Measurements from ENCODE around the gene KDM2A. TPM values are rescaled to one million over a fixed set of nuclear protein-coding genes. Genes with fewer than 3 reads are reported as not detected.

Gene KDM2A
- total RNA-seq, 4 donors from 2014 or later: 33.4 to 84.7 (median 64.8) TPM

GRCh38 chr11:67277231-67277961 lies 158.3 kb downstream of the KDM2A start:
- 0 to 12% methylated on average over 5 to 14 of the region's 24 CpGs for WGBS, 2 donors

DNA sequence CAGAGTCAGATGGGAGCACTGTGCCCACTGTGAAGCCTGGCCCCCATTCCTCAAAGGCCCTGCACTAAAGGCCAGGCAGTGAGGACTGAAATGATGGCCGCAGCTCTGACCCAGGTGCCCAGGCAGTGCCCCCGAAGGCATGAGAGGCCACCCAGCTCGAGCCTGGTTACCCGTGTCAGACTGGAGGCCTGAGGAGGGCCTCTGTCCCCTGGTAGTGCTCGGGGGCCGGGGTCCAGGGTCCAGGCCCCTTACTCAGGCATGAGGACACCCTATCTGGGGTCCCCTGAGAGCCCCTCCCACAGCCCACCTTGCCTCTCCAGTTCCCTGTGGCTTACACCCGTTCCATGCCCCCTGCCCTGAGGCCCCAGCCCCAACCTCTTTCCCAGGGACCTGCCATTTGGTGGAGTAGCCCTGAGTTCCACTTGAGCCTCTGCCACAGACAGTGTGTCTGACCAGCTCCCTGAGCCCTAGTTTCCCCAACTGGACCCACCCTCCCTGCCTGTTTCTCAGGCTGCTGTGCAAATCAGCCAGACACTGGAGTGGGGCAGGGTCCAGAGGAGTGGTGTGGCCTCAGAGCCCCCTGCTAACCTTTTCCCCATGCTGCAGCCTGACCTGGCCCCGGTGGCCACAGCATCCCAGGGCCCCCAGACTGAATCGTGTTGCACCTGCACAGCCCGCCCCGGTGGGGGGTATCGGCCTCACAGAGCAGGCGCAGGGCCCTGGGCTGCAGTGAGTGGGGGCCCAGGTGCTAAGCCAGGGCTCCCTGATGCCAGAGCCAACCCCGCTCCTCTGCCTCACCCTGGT lies 159.3 kb downstream of the KDM2A start:
- 50 to 58% methylated on average over 1 to 8 of the region's 14 CpGs for WGBS, 2 donors
- peaks cover 38 to 76% (median 42%) of the 10 kb centered on the region in 3 donors for H3K36me3 ChIP-seq
- intact Hi-C loops (cut with DNase I): no loop called here
- no peak for TF ChIP-seq POLR2A (IDR thresholded peaks at IDR 0.05)
- no peak for TF ChIP-seq CTCF (IDR thresholded peaks at IDR 0.05)
- peaks cover 57 to 85% (median 62%) of the 10 kb centered on the region in 3 donors for H3K4me1 ChIP-seq
- H3K27me3 ChIP-seq: no peaks in the 10 kb centered on the region
- peak overlapping the region in 2 of 4 donors; percentile 33 to 61 for H3K4me3 ChIP-seq
- no peak for DNase-seq
- peak overlapping the region; percentile 88 to 98 (median 97) for H3K27ac ChIP-seq
- no peaks in the 10 kb centered on the region for H3K9me3 ChIP-seq

More at GRCh38 chr11:67277231-67277961, 158.3 kb downstream of the KDM2A start:
- H3K27me3 ChIP-seq: no peaks in the 10 kb centered on the region
- peak overlapping the region in 3 of 4 donors; percentile 24 to 61 (median 33) for H3K4me3 ChIP-seq
- peaks cover 33 to 71% (median 37%) of the 10 kb centered on the region in 3 donors for H3K36me3 ChIP-seq
- intact Hi-C loops (cut with DNase I): no loop called here
- H3K9me3 ChIP-seq: no peaks in the 10 kb centered on the region
- H3K4me1 ChIP-seq: peaks cover 67 to 85% (median 71%) of the 10 kb centered on the region in 3 donors
- peak; percentile 85 for DNase-seq
- peak overlapping the region; percentile 88 to 98 (median 97) for H3K27ac ChIP-seq
- TF ChIP-seq POLR2A (IDR thresholded peaks at IDR 0.05): peak in 2 of 4 donors; percentile 18 to 39
- no peak for TF ChIP-seq CTCF (IDR thresholded peaks at IDR 0.05)

DNA sequence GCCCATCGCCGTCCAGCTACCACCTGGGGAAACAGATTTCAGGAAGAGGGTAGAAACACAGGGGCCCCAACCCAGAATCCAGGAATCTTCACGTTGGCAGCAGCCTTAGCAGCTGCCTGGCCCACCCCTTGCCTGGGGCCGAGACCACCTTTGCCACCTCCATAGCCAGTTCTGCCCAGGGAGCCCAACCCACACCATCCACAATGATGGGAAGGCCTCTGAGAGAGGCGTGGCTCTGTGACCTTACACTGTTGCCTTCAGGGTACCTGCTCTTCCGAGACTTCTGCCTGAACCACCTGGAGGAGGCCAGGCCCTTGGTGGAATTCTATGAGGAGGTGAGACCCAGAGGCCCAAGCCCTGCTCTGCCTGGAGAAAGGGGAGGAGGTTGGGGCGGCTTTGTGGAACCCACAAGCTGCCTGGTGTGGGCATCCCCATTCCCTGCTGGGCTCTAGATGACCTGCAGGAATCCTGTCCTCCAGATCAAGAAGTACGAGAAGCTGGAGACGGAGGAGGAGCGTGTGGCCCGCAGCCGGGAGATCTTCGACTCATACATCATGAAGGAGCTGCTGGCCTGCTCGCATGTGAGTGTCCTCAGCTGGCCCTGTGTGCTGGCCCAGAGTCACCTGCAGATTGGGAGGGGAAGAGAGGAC lies 160.0 kb downstream of the KDM2A start:
- H3K27me3 ChIP-seq: no peaks in the 10 kb centered on the region
- peaks cover 43 to 82% (median 49%) of the 10 kb centered on the region in 3 donors for H3K36me3 ChIP-seq
- no peak overlapping the region for H3K4me3 ChIP-seq
- 74 to 86% methylated on average over 3 to 8 of the region's 14 CpGs for WGBS, 2 donors
- H3K9me3 ChIP-seq: no peaks in the 10 kb centered on the region
- no peak for TF ChIP-seq POLR2A (IDR thresholded peaks at IDR 0.05)
- TF ChIP-seq CTCF (IDR thresholded peaks at IDR 0.05): no peak
- peak overlapping the region; percentile 88 to 98 (median 97) for H3K27ac ChIP-seq
- peaks cover 50 to 85% (median 55%) of the 10 kb centered on the region in 3 donors for H3K4me1 ChIP-seq
- intact Hi-C loops (cut with DNase I): no loop called here
- DNase-seq: no peak

- DNase-seq: no peak
- H3K27ac ChIP-seq: peak overlapping the region in 3 of 4 donors; percentile 97 to 98 (median 97)
- H3K36me3 ChIP-seq: peaks cover 50 to 82% (median 56%) of the 10 kb centered on the region in 3 donors
- H3K4me1 ChIP-seq: peaks cover 43 to 82% (median 48%) of the 10 kb centered on the region in 3 donors
- H3K27me3 ChIP-seq: no peaks in the 10 kb centered on the region
- H3K4me3 ChIP-seq: no peak overlapping the region
- TF ChIP-seq CTCF (IDR thresholded peaks at IDR 0.05): no peak
- 58 to 73% methylated on average over 2 to 8 of the region's 17 CpGs for WGBS, 2 donors
- intact Hi-C loops (cut with DNase I): no loop called here
- H3K9me3 ChIP-seq: no peaks in the 10 kb centered on the region
Measured at GRCh38 chr11:67279589-67280340, 160.7 kb downstream of the KDM2A start.
